Measurements from ENCODE around the gene RRAS.
"Not testable (repeated sequence)": the region's sequence is repeated elsewhere in the genome, so short reads cannot be mapped to it uniquely, and the experiment has no call there.

Gene RRAS

GRCh38 chr19:49626226-49626625 is 13.7 kb downstream of the RRAS start:
- no peak for TF ChIP-seq CTCF (IDR thresholded peaks at IDR 0.05)
- no peak overlapping the region for H3K27ac ChIP-seq
- DNase-seq (ENCODE audit: low spot score): no peak
- no peak overlapping the region for H3K4me3 ChIP-seq

GRCh38 chr19:49624967-49625910 is 14.7 kb downstream of the RRAS start:
- Histone ChIP-seq H3K4me3 (no peak overlapping the region), H3K27ac (no peak overlapping the region)
- TF ChIP-seq CTCF (IDR thresholded peaks at IDR 0.05): no peak
- no peak for DNase-seq (ENCODE audit: low spot score)

- not testable (repeated sequence) for DNase-seq (ENCODE audit: low spot score); H3K27ac ChIP-seq; H3K4me3 ChIP-seq
Measured at GRCh38 chr19:49617860-49618259, 22.1 kb downstream of the RRAS start.

- Histone ChIP-seq H3K4me3 (no peak overlapping the region), H3K27ac (no peak overlapping the region)
- no peak for TF ChIP-seq CTCF (IDR thresholded peaks at IDR 0.05)
- no peak for DNase-seq (ENCODE audit: low spot score)
Measured at GRCh38 chr19:49616945-49617344, 23.0 kb downstream of the RRAS start.

- DNase-seq (ENCODE audit: low spot score): no peak
- Histone ChIP-seq H3K27ac (no peak overlapping the region), H3K4me3 (no peak overlapping the region)
- TF ChIP-seq CTCF (IDR thresholded peaks at IDR 0.05): no peak
Measured at GRCh38 chr19:49616532-49616931, 23.4 kb downstream of the RRAS start.

GRCh38 chr19:49615861-49616260 is 24.1 kb downstream of the RRAS start:
- no peak for TF ChIP-seq CTCF (IDR thresholded peaks at IDR 0.05)
- DNase-seq (ENCODE audit: low spot score): no peak
- Histone ChIP-seq H3K27ac (no peak overlapping the region), H3K4me3 (no peak overlapping the region)

GRCh38 chr19:49614096-49614833 is 25.7 kb downstream of the RRAS start:
- DNase-seq (ENCODE audit: low spot score): no peak
- Histone ChIP-seq H3K4me3 (no peak overlapping the region), H3K27ac (no peak overlapping the region)
- no peak for TF ChIP-seq CTCF (IDR thresholded peaks at IDR 0.05)

Data from coronary artery (tissue), 2 donors.